SK-N-SH (cell line): Measurements from ENCODE around the gene CINP. TPM values are rescaled to one million over a fixed set of nuclear protein-coding genes. Genes with fewer than 3 reads are reported as not detected.
"Not testable (repeated sequence)": the region's sequence is repeated elsewhere in the genome, so short reads cannot be mapped to it uniquely, and the experiment has no call there.

ENCODE experiments used
- CTCF ChIA-PET: fragments of 300-600, 350-600 bp; formaldehyde crosslinking; extraction: SDS; loops from one replicate; lab custom pipeline; 2021; lab: Yijun Ruan, JAX
- POLR2A ChIA-PET: fragments of 350-600 bp; sonication (Branson Sonifier 250); formaldehyde crosslinking; extraction: SDS; loops from one replicate; lab custom pipeline; 2020; ENCODE audit warnings: antibody characterized with exemption, inconsistent platforms; lab: Yijun Ruan, JAX
- DNase-seq: peaks from one replicate; pipeline ENCODE4 v3.0.0; 2012
- H2AFZ ChIP-seq: fragments of 200-600 bp; sonication (generic); 2 replicates; pipeline ENCODE4 v1.8.1; 2016; ENCODE audit warnings: antibody characterized with exemption, mild to moderate bottlenecking, low read depth
- H3F3A ChIP-seq: fragments of 200-600 bp; sonication (generic); replicated peaks from 2 replicates; pipeline ENCODE3; 2016; ENCODE audit warnings: antibody characterized with exemption, mild to moderate bottlenecking; ENCODE audit not compliant: insufficient read depth
- H3K27ac ChIP-seq, 2 experiments: fragments of 200-500 bp in 1 of 2; fragments of 200-600 bp in 1 of 2; sonication (Bioruptor generic) in 1 of 2; sonication (generic), shearing (Covaris generic) in 1 of 2; 2 replicates each; pipeline versions ENCODE4 v1.5.1 to v1.6.1; 2014 to 2016; ENCODE audit warnings: low read depth in 2 of 2, inconsistent platforms in 1 of 2, low read length in 1 of 2, mild to moderate bottlenecking in 1 of 2, mixed read lengths in 1 of 2
- H3K27me3 ChIP-seq: fragments of 200-600 bp; sonication (generic), shearing (Covaris generic); 2 replicates; pipeline ENCODE4 v1.6.1; 2016; ENCODE audit warnings: mixed run types; ENCODE audit not compliant: insufficient read depth
- H3K36me3 ChIP-seq, 2 experiments: fragments of 200-500 bp in 1 of 2; fragments of 200-600 bp in 1 of 2; sonication (Bioruptor generic) in 1 of 2; sonication (generic) in 1 of 2; replicated peaks in 1 of 2; 2 replicates each; pipeline versions ENCODE3 to v1.5.1; 2014 to 2016; ENCODE audit warnings: low read length in 1 of 2, mild to moderate bottlenecking in 1 of 2; ENCODE audit not compliant: insufficient read depth in 2 of 2, control insufficient read depth in 1 of 2
- H3K4me1 ChIP-seq, 2 experiments: fragments of 200-500 bp in 1 of 2; fragments of 200-600 bp in 1 of 2; sonication (Bioruptor generic) in 1 of 2; sonication (generic), shearing (Covaris generic) in 1 of 2; 2 replicates each; pipeline versions ENCODE4 v1.5.1 to v1.6.1; 2014 to 2016; ENCODE audit warnings: low read depth in 1 of 2, low read length in 1 of 2, mixed run types in 1 of 2; ENCODE audit not compliant: insufficient read depth in 2 of 2, control insufficient read depth in 1 of 2
- H3K4me2 ChIP-seq: fragments of 200-600 bp; sonication (generic), shearing (Covaris generic); 2 replicates; pipeline ENCODE4 v1.6.1; 2017; ENCODE audit warnings: mixed run types
- H3K4me3 ChIP-seq, 2 experiments: fragments of 200-500 bp in 1 of 2; fragments of 200-600 bp in 1 of 2; sonication (Bioruptor generic) in 1 of 2; sonication (generic), shearing (Covaris generic) in 1 of 2; 2 replicates each; pipeline versions ENCODE4 v1.5.1 to v1.8.1; 2014 to 2016; ENCODE audit warnings: low read depth in 2 of 2, inconsistent platforms in 1 of 2, low read length in 1 of 2, mild to moderate bottlenecking in 1 of 2, mixed read lengths in 1 of 2, moderate library complexity in 1 of 2
- H3K79me2 ChIP-seq: fragments of 200-600 bp; sonication (generic); 2 replicates; pipeline ENCODE4 v1.8.1; 2017; ENCODE audit warnings: mild to moderate bottlenecking; ENCODE audit not compliant: insufficient read depth
- H3K9ac ChIP-seq: fragments of 200-600 bp; sonication (generic); 2 replicates; pipeline ENCODE4 v1.6.1; 2017; ENCODE audit warnings: mixed run types
- H3K9me2 ChIP-seq: fragments of 200-600 bp; sonication (generic); 2 replicates; pipeline ENCODE4 v1.6.1; 2017; ENCODE audit warnings: mixed run types
- H3K9me3 ChIP-seq: fragments of 200-600 bp; sonication (generic); 2 replicates; pipeline ENCODE4 v1.6.1; 2017; ENCODE audit warnings: mixed run types, mild to moderate bottlenecking, moderate library complexity
- H4K20me1 ChIP-seq: fragments of 200-600 bp; sonication (generic); 2 replicates; pipeline ENCODE4 v1.6.1; 2017; ENCODE audit warnings: mild to moderate bottlenecking, mixed run types; ENCODE audit not compliant: insufficient read depth
- CHD2 ChIP-seq: fragments of 150-350 bp; IDR thresholded peaks from 2 replicates; pipeline ENCODE4 v1.6.1; 2018; ENCODE audit warnings: low read length; ENCODE audit not compliant: partially characterized antibody
- ELF1 ChIP-seq: IDR thresholded peaks from 2 replicates; pipeline ENCODE4 v1.4.0; 2012
- FOSL2 ChIP-seq: IDR thresholded peaks from 2 replicates; pipeline ENCODE4 v1.4.0; 2012; ENCODE audit warnings: low read depth, mild to moderate bottlenecking, moderate library complexity, borderline replicate concordance
- IRF3 ChIP-seq: fragments of 150-350 bp; IDR thresholded peaks from 2 replicates; pipeline ENCODE4 v1.6.1; 2016; ENCODE audit warnings: mild to moderate bottlenecking, low read depth, low read length
- MXI1 ChIP-seq: IDR thresholded peaks from 2 replicates; pipeline ENCODE4 v1.6.1; 2012; ENCODE audit warnings: mild to moderate bottlenecking, low read depth, low read length, improper control_type of control experiment
- NFIC ChIP-seq: IDR thresholded peaks from 2 replicates; pipeline ENCODE4 v1.4.0; 2012; ENCODE audit warnings: borderline replicate concordance
- RCOR1 ChIP-seq: fragments of 150-350 bp; IDR thresholded peaks from 2 replicates; pipeline ENCODE4 v1.6.1; 2017; ENCODE audit warnings: antibody characterized with exemption, low read length
- REST ChIP-seq: IDR thresholded peaks from 2 replicates; pipeline ENCODE4 v1.6.1; 2012; ENCODE audit warnings: mild to moderate bottlenecking, low read depth, low read length, moderate library complexity
- RFX5 ChIP-seq: IDR thresholded peaks from 2 replicates; pipeline ENCODE4 v1.6.1; 2012; ENCODE audit warnings: mild to moderate bottlenecking, improper control_type of control experiment, low read length
- TCF12 ChIP-seq: IDR thresholded peaks from 2 replicates; pipeline ENCODE4 v1.4.0; 2012
- USF2 ChIP-seq: fragments of 150-350 bp; IDR thresholded peaks from 2 replicates; pipeline ENCODE4 v1.6.1; 2017; ENCODE audit warnings: antibody characterized with exemption, low read length, low read depth, borderline replicate concordance
- WGBS: methylation state at CpG from one replicate; pipeline ENCODE4 v1.1.6; 2017; ENCODE audit warnings: low lambda C conversion rate; 5-methylcytosine and 5-hydroxymethylcytosine counted together
- polyA plus RNA-seq, 3 experiments: library from polyadenylated mRNA; depleted of rRNA; stranded (reverse); fragments of >200 nt; gene quantifications; 2 replicates each; pipeline ENCODE4 v1.2.3, GENCODE V29; 2012
- TF ChIP-seq, protein P1 (sequence below): IDR thresholded peaks from 2 replicates; pipeline ENCODE4 v1.4.0; 2012; ENCODE audit warnings: low read depth, borderline replicate concordance

CINP gene
- polyA plus RNA-seq, 1 of the 3 experiments (the other 2 are of a cell fraction) = 50.4 TPM

- TF ChIP-seq MXI1 (no peak), IRF3 (no peak)
- TF ChIP-seq, protein P1, sequence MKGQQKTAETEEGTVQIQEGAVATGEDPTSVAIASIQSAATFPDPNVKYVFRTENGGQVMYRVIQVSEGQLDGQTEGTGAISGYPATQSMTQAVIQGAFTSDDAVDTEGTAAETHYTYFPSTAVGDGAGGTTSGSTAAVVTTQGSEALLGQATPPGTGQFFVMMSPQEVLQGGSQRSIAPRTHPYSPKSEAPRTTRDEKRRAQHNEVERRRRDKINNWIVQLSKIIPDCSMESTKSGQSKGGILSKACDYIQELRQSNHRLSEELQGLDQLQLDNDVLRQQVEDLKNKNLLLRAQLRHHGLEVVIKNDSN = no peak
- TF ChIP-seq, all 33 proteins: peak for 0
Observed at GRCh38 chr14:102333390-102333789, 29.3 kb downstream of the CINP start (continued).

- Histone ChIP-seq H3K4me1 (no peaks in the 10 kb centered on the region), H3K4me3 (no peak overlapping the region), H3K27ac (no peak overlapping the region), H3K36me3 (peaks cover 7 to 11% of the 10 kb centered on the region in 2 experiments), H3K9me2 (no peaks in the 10 kb centered on the region), H4K20me1 (no peaks in the 10 kb centered on the region), H3K79me2 (no peaks in the 10 kb centered on the region), H3K4me2 (no peak overlapping the region), H3K9me3 (no peaks in the 10 kb centered on the region), H3F3A (no peaks in the 10 kb centered on the region), H3K9ac (no peak overlapping the region), H2AFZ (no peak overlapping the region), H3K27me3 (no peaks in the 10 kb centered on the region)
- DNase-seq = no peak
- WGBS = 89% methylated on average over 8 of the region's 8 CpGs
- ChIA-PET POLR2A (no interaction called here), CTCF (interaction anchor here (0.7 kb wide), 1 partner anchor 223 kb away, joined by 3 read pairs; no protein-coding TSS in a partner anchor)
- TF ChIP-seq USF2 (no peak), RFX5 (no peak), REST (no peak), NFIC (no peak), FOSL2 (no peak), CHD2 (no peak), ELF1 (no peak), TCF12 (no peak), RCOR1 (no peak)
- TF ChIP-seq, protein P1 = no peak
- TF ChIP-seq, all 33 proteins: peak for 0
Observed at GRCh38 chr14:102330806-102331205, 31.9 kb downstream of the CINP start.

DNA sequence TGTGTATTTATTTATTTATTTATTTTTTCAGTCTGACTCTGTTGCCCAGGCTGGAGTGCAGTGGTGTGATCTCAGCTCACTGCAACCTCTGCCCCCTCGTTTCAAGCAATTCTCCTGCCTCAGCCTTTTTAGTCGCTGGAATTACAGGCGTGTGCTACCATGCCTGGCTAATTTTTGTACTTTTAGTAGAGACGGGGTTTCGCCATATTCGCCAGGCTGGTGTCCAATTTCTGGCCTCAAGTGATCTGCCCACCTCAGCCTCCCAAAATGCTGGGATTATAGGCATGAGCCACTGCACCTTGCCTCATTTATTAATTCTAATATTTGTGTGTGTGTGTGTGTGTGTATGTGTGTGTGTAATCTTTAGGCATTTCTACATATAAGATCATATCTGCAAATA lies 33.3 kb downstream of the CINP start:
- CTCF ChIA-PET = interaction anchor here (0.8 kb wide), 1 partner anchor 9 kb away, joined by 5 read pairs; no protein-coding TSS in a partner anchor
- not testable (repeated sequence) for H3F3A ChIP-seq, H3K9ac ChIP-seq, H3K79me2 ChIP-seq, H4K20me1 ChIP-seq, H2AFZ ChIP-seq, H3K9me2 ChIP-seq, DNase-seq, H3K4me3 ChIP-seq, H3K27me3 ChIP-seq, H3K4me1 ChIP-seq, H3K27ac ChIP-seq, H3K4me2 ChIP-seq, H3K9me3 ChIP-seq
- POLR2A ChIA-PET = interaction anchor here (1.2 kb wide), 1 partner anchor 9 kb away, joined by 3 read pairs; no protein-coding TSS in a partner anchor
- peaks cover 6 to 11% of the 10 kb centered on the region in 2 experiments for H3K36me3 ChIP-seq
- 95% methylated on average over 6 of the region's 6 CpGs for WGBS
